K562 (cell line): ENCODE measurements around the gene AFF1. TPM values are rescaled to one million over a fixed set of nuclear protein-coding genes. Genes with fewer than 3 reads are reported as not detected.

ENCODE experiments used
- BCLAF1 ChIP-seq, 2 experiments: fragments of 450-650 bp in 1 of 2; IDR thresholded peaks; 2 replicates each; pipeline ENCODE4 v1.6.1; 2011 to 2017; ENCODE audit warnings: low read depth in 2 of 2, antibody characterized with exemption in 1 of 2, borderline replicate concordance in 1 of 2, low read length in 1 of 2, mild to moderate bottlenecking in 1 of 2, mixed read lengths in 1 of 2; ENCODE audit not compliant: control insufficient read depth in 1 of 2
- CCNT2 ChIP-seq: IDR thresholded peaks from 2 replicates; pipeline ENCODE4 v1.6.1; 2011; ENCODE audit warnings: borderline replicate concordance, low read depth, mild to moderate bottlenecking, moderate library complexity, mixed read lengths, low read length; ENCODE audit not compliant: insufficient read length; ENCODE audit errors: extremely low read depth
- EP300 ChIP-seq: IDR thresholded peaks from 2 replicates; pipeline ENCODE4 v1.6.1; 2012; ENCODE audit warnings: low read length, improper control_type of control experiment
- GATA2 ChIP-seq: sonication (generic); formaldehyde crosslinking; IDR thresholded peaks from 2 replicates; pipeline ENCODE4 v1.4.0; 2020; ENCODE audit warnings: mild to moderate bottlenecking, missing genetic modification reagents
- HES1 ChIP-seq: fragments of 450-650 bp; IDR thresholded peaks from 2 replicates; pipeline ENCODE4 v1.6.1; 2016; ENCODE audit warnings: low read depth, mild to moderate bottlenecking, moderate library complexity
- MGA ChIP-seq: fragments of 450-650 bp; IDR thresholded peaks from 2 replicates; pipeline ENCODE4 v1.6.1; 2016; ENCODE audit warnings: mild to moderate bottlenecking, moderate library complexity
- MYNN ChIP-seq, 2 experiments: sonication (generic); formaldehyde crosslinking in 1 of 2; IDR thresholded peaks; 2 replicates each; pipeline versions ENCODE4 v1.5.0 to v1.6.1; 2016 to 2020; ENCODE audit warnings: antibody characterized with exemption in 1 of 2, missing genetic modification reagents in 1 of 2
- RHOXF2B ChIP-seq: fragments of 250-450 bp; sonication (Bioruptor Pico); conservative IDR thresholded peaks from 2 replicates; pipeline ENCODE4 v1.5.1; 2021
- SIRT6 ChIP-seq: IDR thresholded peaks from one replicate; pipeline ENCODE4 v1.6.1; 2012; ENCODE audit warnings: low read depth, mild to moderate bottlenecking, control low read depth, inconsistent platforms, low read length, moderate library complexity
- SNIP1 ChIP-seq: fragments of 450-650 bp; IDR thresholded peaks from 2 replicates; pipeline ENCODE4 v1.7.1; 2017; ENCODE audit warnings: low read depth, mild to moderate bottlenecking
- TCF7 ChIP-seq: sonication (generic); IDR thresholded peaks from 2 replicates; pipeline ENCODE4 v1.6.1; 2016; ENCODE audit warnings: antibody characterized with exemption, borderline replicate concordance
- ZC3H11A ChIP-seq: IDR thresholded peaks from 2 replicates; pipeline ENCODE4 v1.6.1; 2012; ENCODE audit warnings: low read depth, low read length, improper control_type of control experiment
- ZNF239 ChIP-seq: fragments of 250-450 bp; sonication (Bioruptor Pico); IDR thresholded peaks from 2 replicates; pipeline ENCODE4 v1.4.0; 2020; ENCODE audit warnings: mild to moderate bottlenecking
- ZZZ3 ChIP-seq: fragments of 450-650 bp; IDR thresholded peaks from 2 replicates; pipeline ENCODE4 v1.6.1; 2016; ENCODE audit warnings: antibody characterized with exemption, mild to moderate bottlenecking, moderate library complexity
- polyA plus RNA-seq, 8 experiments: library from polyadenylated mRNA; depleted of rRNA in 4 of 8; stranded (reverse) in 5 of 8; unstranded in 3 of 8; fragments of >200 nt; fragmentation: Nextera tagmentation in 2 of 8; fragmentation: Illumina TruSeq in 1 of 8; extraction: Ambion mirVana in 2 of 8; extraction: Trizol in 1 of 8; gene quantifications; 2 replicates each; pipeline versions ENCODE4 v1.2.1 to v1.2.3, GENCODE V29; 2011 to 2014; ENCODE audit warnings: inconsistent platforms in 1 of 8, missing spikeins in 1 of 8
- total RNA-seq, 7 experiments: library from RNA; depleted of rRNA in 6 of 7; stranded (reverse); fragments of >200 nt in 6 of 7; fragmentation: Illumina TruSeq in 2 of 7; extraction: Trizol in 2 of 7; gene quantifications; 2 replicates each; pipeline versions ENCODE4 v1.2.1 to v1.2.3, GENCODE V29; 2011 to 2021; ENCODE audit warnings: low replicate concordance in 1 of 7

AFF1 gene
- total and polyA plus RNA-seq, 9 of the 15 experiments (the other 6 are each of a cell fraction or from before 2014, with no cell fraction given), result 4.1 to 47.5 (median 17.2) TPM

- TF ChIP-seq TCF7, result no peak
- TF ChIP-seq SIRT6, result no peak
- TF ChIP-seq ZZZ3, result no peak
- TF ChIP-seq RHOXF2B (CRISPR knock-in tag), result no peak
- peak; percentile 48; the same call in 1 of the 2 replicates for TF ChIP-seq GATA2 (CRISPR knock-in tag)
- TF ChIP-seq EP300, result peak; percentile 77
- TF ChIP-seq ZNF239 (CRISPR knock-in tag), result no peak
- TF ChIP-seq MYNN (IDR thresholded peaks at IDR 0.05), result peak; percentile 62; the same call in 1 of the 2 replicates
- no peak for TF ChIP-seq MYNN (CRISPR knock-in tag; IDR thresholded peaks at IDR 0.05)
- no peak for TF ChIP-seq SNIP1
- TF ChIP-seq BCLAF1 (IDR thresholded peaks at IDR 0.05; ENCODE audit: borderline replicate concordance in 1 of 2, control insufficient read depth in 1 of 2, low read depth in 2 of 2, low read length in 1 of 2), result no peak
- TF ChIP-seq CCNT2, result no peak
- TF ChIP-seq MGA, result no peak
- no peak for TF ChIP-seq HES1
- TF ChIP-seq ZC3H11A, result no peak
These were observed 18.4 kb upstream of the AFF1 start (continued) for GRCh38 chr4:86916392-86916791.
